Measurements from ENCODE around the gene SHISA5.

DNA sequence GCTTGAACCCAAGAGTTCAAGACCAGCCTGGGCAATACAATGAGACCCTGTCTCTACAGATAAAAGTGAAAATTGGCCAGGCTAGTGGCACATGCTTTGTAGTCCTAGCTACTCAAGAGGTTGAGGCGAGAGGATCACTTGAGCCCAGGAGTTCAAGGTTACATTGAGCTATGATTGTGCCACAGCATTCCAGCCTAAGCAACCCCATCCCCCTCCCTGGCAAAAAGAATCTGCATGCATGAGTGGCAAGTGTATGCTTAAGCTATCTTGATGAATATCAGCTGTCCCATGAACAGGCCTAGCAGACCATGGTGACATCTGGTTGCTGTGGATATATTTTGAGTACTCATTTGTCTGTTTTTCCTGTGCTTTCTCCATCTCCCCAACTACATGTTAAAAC lies 52.7 kb downstream of the SHISA5 start:
- no peak for TF ChIP-seq RFX5 (IDR thresholded peaks at IDR 0.05; ENCODE audit: borderline replicate concordance, low read depth, low read length)
- TF ChIP-seq, protein P1, sequence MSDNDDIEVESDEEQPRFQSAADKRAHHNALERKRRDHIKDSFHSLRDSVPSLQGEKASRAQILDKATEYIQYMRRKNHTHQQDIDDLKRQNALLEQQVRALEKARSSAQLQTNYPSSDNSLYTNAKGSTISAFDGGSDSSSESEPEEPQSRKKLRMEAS (IDR thresholded peaks at IDR 0.05): no peak
- no peak for TF ChIP-seq POLR2A (IDR thresholded peaks at IDR 0.05; ENCODE audit: control extremely low read depth in 1 of 2, low read depth in 2 of 2, low read length in 2 of 2)
- no peak for TF ChIP-seq EZH2 (IDR thresholded peaks at IDR 0.05; ENCODE audit: low read depth, low read length, severe bottlenecking)
- no peak for TF ChIP-seq MAFK (IDR thresholded peaks at IDR 0.05; ENCODE audit: low read depth, low read length)
- no peak for TF ChIP-seq POLR2AphosphoS5 (IDR thresholded peaks at IDR 0.05; ENCODE audit: low read depth, low read length)
- TF ChIP-seq BCL11A (IDR thresholded peaks at IDR 0.05; ENCODE audit: low read depth in 2 of 2, low read length in 2 of 2): no peak

Data from H1 (cell line).